Measurements from ENCODE around the gene LRRFIP1.

The LRRFIP1 gene

DNA sequence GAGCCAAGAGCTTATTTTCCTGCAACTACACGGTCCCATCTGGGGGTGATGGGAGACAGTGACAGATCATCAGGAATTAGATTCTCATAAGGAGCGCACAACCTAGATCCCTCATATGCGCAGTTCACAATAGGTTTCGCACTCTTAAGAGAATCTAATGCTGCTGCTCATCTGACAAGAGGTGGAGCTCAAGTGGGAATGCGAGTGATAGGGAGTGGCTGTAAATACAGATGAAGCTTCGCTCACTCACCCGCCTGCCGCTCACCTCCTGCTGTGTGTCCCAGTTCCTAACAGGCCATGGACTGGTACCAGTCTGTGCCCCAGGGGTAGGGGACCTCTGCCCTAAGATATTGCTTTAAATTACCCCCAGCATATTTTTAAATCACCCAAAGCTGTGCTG, 10.8 kb downstream of the LRRFIP1 start:
- no peak for DNase-seq

GRCh38 chr2:237639052-237639835, 11.9 kb downstream of the LRRFIP1 start:
- no peak for DNase-seq

GRCh38 chr2:237639836-237640220, 12.4 kb downstream of the LRRFIP1 start:
- no peak for DNase-seq

- no peak for DNase-seq
Observed at GRCh38 chr2:237640493-237640998, 13.2 kb downstream of the LRRFIP1 start.

DNA sequence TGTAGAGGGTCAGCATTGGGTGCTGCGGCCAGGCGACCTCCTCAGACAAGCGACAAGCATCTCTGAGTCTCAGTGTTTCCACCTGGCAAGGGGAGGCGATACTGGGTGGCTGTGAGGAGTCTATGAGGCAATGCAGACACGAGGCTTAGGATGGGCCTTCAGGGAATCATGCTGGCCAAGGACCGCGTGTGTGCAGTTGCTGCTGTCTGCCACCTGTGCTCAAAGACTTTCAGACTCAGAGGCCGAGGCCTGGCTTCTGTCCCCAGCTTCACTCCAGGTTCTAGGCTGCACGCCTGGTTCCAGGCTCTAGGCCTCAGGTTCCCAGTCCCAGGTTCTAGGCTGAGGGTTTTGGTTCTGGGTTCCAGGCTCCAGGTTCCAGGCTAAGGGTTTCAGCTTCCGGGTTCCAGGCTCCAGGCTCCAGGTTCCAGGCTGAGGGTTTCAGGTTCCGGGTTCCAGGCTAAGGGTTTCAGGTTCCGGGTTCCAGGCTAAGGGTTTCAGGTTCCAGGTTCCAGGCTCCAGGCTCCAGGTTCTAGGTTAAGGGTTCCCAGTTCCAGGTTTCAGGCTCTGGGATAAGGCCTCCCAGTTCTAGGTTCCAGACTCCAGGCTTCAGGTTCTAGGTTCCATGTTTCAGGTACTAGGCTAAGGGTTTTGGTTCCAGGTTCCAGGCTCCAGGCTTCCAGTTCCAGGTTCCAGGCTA, 14.8 kb downstream of the LRRFIP1 start:
- no peak for DNase-seq

DNA sequence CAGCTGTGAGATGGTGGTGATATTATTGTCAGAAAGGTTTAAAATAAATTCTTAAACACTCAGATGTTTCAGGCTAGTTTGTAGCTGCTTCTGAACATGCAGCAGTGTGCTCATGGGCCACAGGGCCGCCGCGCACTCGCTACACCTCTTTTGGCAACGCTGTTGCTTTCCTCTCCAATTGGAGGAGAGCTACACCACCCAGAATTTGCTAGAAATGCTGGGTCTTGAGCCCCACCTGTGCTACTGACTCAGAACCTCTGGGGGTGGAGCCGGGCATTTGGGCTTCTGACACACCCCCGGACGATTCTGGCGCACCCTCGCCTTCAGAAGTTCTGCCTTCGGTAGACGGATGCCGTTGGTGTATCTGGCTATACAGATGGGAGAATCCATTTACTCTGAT, 15.7 kb downstream of the LRRFIP1 start:
- DNase-seq = no peak

DNA sequence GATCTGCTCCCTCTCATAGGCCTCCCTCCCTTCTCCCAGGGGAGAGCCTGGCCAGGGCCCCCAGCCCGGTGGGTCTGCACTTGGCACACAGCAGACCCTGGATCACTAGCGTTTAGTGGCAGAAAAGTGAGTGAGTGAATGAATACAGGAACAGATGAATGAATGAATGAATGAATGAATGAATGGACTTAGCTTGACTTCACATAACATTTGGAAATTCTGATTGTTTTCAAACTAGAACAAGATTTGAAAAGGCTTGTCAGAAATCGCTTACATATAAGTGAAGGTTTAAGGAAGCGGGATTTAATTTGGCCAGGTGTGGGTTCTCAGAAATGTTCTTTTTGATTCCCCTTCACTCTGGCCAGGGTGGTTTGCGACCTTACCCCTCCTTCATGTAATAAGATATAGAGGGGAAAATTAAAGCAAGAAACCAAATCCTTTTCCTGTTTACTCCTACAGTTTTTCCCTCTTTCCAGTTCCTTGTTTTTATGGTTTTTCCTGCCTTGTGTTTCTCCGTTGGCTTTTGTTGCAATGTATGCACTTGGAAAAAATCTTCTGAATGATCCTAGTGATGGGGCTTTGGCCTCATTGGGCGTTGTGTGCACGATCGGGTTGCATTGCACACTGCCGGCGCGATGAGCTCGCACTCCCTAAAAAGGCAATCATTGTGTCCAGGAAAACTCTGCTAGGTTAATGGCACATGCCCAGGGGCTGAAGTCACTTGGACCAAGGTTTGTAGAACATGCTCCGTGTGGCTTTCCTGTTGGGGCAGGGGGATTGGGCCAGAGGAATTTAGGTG, 16.4 kb downstream of the LRRFIP1 start:
- no peak for DNase-seq

- DNase-seq = no peak
Observed at GRCh38 chr2:237644381-237644703, 17.0 kb downstream of the LRRFIP1 start.

DNA sequence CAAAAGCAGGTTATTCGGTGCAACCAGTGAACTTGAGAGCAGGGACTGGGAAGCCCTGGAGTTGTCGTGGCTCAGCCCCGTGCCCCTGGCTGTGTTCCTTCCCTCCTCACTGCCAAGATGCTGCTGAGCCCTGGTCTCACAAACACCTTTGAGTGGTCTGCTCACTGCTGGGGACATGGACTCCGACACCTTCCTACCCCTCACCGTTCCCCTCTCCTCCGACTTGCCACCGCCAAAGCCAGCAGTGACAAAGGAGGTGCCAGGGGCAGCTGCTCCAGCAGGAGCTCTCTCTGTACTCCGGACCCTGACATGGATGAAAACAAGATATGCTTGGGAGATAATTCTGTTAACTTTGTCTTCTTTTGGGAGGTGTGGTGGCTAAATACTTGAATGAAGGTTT, 17.9 kb downstream of the LRRFIP1 start:
- DNase-seq = no peak

- no peak for DNase-seq
Observed at GRCh38 chr2:237647176-237648015, 20.0 kb downstream of the LRRFIP1 start.

DNA sequence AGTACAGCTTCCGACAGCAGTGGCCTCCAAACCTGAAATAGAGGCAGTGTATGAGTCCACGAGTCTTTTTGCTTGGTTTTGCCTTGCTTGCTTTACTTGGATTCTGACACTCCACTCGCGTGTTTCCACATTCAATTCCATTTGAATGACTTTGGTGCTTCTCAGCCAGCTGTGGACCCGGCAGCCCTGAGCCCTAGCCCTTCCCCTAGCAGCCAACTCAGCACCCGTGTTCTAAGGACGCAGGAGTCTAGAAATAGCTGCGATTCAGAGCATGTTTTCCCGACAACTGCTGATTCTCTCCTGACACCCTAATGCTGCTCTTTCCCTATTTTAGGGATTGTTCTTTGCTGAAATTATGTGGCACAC, 20.6 kb downstream of the LRRFIP1 start:
- no peak for DNase-seq

DNA sequence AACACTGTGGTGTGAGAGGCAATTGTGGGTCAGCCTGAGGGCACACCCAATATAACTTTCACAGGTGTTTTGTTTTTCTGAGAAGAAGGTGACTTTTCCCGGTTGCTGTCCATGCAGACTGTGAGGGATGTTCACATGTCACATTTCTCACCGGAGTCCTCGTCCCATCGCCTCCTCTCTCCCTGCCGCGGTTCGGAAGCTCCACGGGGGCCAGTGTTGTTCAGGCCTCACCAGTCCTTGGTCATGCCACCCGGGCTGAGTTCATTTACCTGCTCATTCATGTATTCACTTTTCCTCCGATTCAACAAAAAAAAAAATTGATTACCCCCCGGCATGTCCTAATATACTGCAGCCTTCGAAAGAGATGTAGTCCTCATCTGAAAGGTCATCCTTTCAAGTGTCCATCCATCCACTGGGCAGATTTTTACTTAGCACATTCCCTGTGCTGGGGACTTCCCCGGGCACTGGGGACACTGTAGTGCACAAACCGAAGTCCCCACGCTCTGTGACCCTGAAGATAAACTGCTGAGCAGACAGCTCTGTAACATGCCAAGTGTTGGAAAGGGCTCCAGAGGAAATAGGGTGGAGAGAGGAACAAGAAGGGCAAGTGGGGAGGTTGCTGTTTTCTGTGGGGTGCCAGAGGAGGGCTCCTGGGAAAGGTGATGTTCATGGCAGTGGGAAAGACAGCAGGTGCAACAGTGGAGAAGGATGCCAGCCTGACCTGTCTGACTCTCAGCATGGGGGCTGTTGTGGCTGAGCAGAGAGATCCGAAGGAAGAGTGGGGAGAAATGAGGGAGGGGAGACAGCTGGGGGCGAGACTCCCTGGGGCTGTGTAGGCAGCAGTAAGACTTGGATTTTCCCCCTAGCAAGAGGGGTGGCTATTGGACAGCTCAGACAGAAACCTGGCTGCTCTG, 22.4 kb downstream of the LRRFIP1 start:
- no peak for DNase-seq

- no peak for DNase-seq
Observed at GRCh38 chr2:237650455-237650850, 23.1 kb downstream of the LRRFIP1 start.

GRCh38 chr2:237651761-237652160, 24.4 kb downstream of the LRRFIP1 start:
- no peak for DNase-seq

- no peak for DNase-seq
Observed at GRCh38 chr2:237652181-237652580, 24.8 kb downstream of the LRRFIP1 start.

- DNase-seq = no peak
Observed at GRCh38 chr2:237652854-237653253, 25.5 kb downstream of the LRRFIP1 start.

- DNase-seq = no peak
Observed at GRCh38 chr2:237653776-237654558, 26.6 kb downstream of the LRRFIP1 start.

- DNase-seq = no peak
Observed at GRCh38 chr2:237657063-237657462, 29.7 kb downstream of the LRRFIP1 start.

DNA sequence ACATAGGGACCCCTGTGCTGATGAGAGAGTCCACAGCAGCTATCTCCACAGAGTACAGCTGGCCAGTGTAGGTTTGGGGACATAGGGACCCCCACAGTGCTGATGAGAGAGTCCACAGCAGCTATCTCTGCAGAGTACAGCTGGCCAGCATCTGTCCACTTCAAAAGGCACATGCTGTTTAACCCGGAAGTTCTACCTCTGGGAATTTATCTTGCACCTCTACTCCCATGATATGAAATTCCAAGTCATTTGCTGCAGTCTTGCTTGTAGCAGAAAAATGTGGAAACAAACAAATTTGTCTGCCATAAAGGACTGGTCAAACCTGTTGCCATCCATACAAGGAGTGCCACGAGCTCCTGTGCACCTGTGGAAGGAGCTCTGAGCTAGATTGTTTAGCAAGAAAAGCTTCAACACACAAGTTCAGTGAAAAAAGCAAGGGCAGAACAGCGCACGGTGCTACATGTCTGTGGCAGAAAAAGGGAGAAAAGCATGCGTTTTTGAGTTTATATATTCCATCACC, 33.1 kb downstream of the LRRFIP1 start:
- no peak for DNase-seq
